Mammary epithelial cell (primary cell): ENCODE results near the gene ARHGAP1.

Source experiments
- EZH2 ChIP-seq: IDR thresholded peaks from 2 replicates; pipeline ENCODE4 v1.6.1; 2012; ENCODE audit warnings: low read length, inconsistent platforms, borderline replicate concordance
- TF ChIP-seq, protein P1 (sequence below), 2 donors: IDR thresholded peaks in 1 of 2; conservative IDR thresholded peaks in 1 of 2; 2 replicates each; pipeline ENCODE4 v1.5.1; 2011 to 2012; ENCODE audit warnings: inconsistent platforms in 2 of 2, low read length in 2 of 2, mild to moderate bottlenecking in 2 of 2, control low read depth in 1 of 2, low read depth in 1 of 2; ENCODE audit not compliant: insufficient read depth in 1 of 2; ENCODE audit errors: extremely low read depth in 1 of 2

GRCh38 chr11:46664612-46665011, 35.8 kb downstream of the ARHGAP1 start:
- TF ChIP-seq, protein P1, sequence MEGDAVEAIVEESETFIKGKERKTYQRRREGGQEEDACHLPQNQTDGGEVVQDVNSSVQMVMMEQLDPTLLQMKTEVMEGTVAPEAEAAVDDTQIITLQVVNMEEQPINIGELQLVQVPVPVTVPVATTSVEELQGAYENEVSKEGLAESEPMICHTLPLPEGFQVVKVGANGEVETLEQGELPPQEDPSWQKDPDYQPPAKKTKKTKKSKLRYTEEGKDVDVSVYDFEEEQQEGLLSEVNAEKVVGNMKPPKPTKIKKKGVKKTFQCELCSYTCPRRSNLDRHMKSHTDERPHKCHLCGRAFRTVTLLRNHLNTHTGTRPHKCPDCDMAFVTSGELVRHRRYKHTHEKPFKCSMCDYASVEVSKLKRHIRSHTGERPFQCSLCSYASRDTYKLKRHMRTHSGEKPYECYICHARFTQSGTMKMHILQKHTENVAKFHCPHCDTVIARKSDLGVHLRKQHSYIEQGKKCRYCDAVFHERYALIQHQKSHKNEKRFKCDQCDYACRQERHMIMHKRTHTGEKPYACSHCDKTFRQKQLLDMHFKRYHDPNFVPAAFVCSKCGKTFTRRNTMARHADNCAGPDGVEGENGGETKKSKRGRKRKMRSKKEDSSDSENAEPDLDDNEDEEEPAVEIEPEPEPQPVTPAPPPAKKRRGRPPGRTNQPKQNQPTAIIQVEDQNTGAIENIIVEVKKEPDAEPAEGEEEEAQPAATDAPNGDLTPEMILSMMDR (conservative IDR thresholded peaks at IDR 0.05 in 1 of 2, IDR thresholded peaks at IDR 0.05 in 1 of 2; ENCODE audit: extremely low read depth in 1 of 2, insufficient read depth in 1 of 2, low read depth in 1 of 2, low read length in 2 of 2): no peak
- no peak for TF ChIP-seq EZH2
